Measurements from ENCODE around the gene CARD14.

- TF ChIP-seq CTCF (conservative IDR thresholded peaks at IDR 0.05; ENCODE audit: low read depth, low read length), result no peak
- no peak for TF ChIP-seq EZH2 (IDR thresholded peaks at IDR 0.05; ENCODE audit: borderline replicate concordance, low read depth, low read length, poor library complexity, severe bottlenecking)
These were observed 38.2 kb downstream of the CARD14 start for GRCh38 chr17:80208050-80208449.
